H1 (cell line): ENCODE data around the gene RNF214.
"Not testable (repeated sequence)": the region's sequence is repeated elsewhere in the genome, so short reads cannot be mapped to it uniquely, and the experiment has no call there.

Experiments used
- EP300 ChIP-seq, 2 experiments: IDR thresholded peaks; 1 replicate in 1 of 2; 2 replicates in 1 of 2; pipeline ENCODE4 v1.6.1; 2011 to 2012; ENCODE audit warnings: low read depth in 2 of 2, low read length in 2 of 2, mild to moderate bottlenecking in 2 of 2, borderline replicate concordance in 1 of 2, inconsistent platforms in 1 of 2, moderate library complexity in 1 of 2
- EZH2 ChIP-seq: fragments of 200-600 bp; sonication (generic); IDR thresholded peaks from 2 replicates; pipeline ENCODE4 v1.7.1; 2012; ENCODE audit warnings: low read depth, mild to moderate bottlenecking, moderate library complexity, low read length, inconsistent platforms; ENCODE audit not compliant: severe bottlenecking
- POLR2A ChIP-seq, 2 experiments: IDR thresholded peaks; 1 replicate in 1 of 2; 2 replicates in 1 of 2; pipeline ENCODE4 v1.6.1; 2011; ENCODE audit warnings: low read depth in 2 of 2, low read length in 2 of 2, mild to moderate bottlenecking in 2 of 2; ENCODE audit errors: control extremely low read depth in 1 of 2
- SAP30 ChIP-seq: fragments of 300-600 bp; sonication (generic); IDR thresholded peaks from 2 replicates; pipeline ENCODE4 v1.7.1; 2012; ENCODE audit warnings: low read length, moderate library complexity, mild to moderate bottlenecking, inconsistent platforms; ENCODE audit not compliant: insufficient read depth, insufficient replicate concordance
- TBP ChIP-seq: IDR thresholded peaks from 2 replicates; pipeline ENCODE4 v1.6.1; 2011; ENCODE audit warnings: low read depth, low read length, improper control_type of control experiment
- TEAD4 ChIP-seq: IDR thresholded peaks from 2 replicates; pipeline ENCODE4 v1.6.1; 2012; ENCODE audit warnings: low read depth, low read length, inconsistent platforms, mixed read lengths
- USF2 ChIP-seq: IDR thresholded peaks from 2 replicates; pipeline ENCODE4 v1.6.1; 2011; ENCODE audit warnings: low read length, improper control_type of control experiment
- YY1 ChIP-seq: IDR thresholded peaks from 2 replicates; pipeline ENCODE4 v1.6.1; 2011; ENCODE audit warnings: low read depth, mild to moderate bottlenecking, low read length
- TF ChIP-seq, protein P1 (sequence below), 3 experiments: IDR thresholded peaks; 1 replicate in 2 of 3; 2 replicates in 1 of 3; pipeline versions ENCODE4 v1.5.1 to v1.6.1; 2011; ENCODE audit warnings: low read length in 3 of 3, mild to moderate bottlenecking in 3 of 3, inconsistent platforms in 2 of 3, low read depth in 1 of 3, moderate library complexity in 1 of 3; ENCODE audit not compliant: insufficient read depth in 1 of 3; ENCODE audit errors: control extremely low read depth in 1 of 3
- TF ChIP-seq, protein P2 (sequence below): IDR thresholded peaks from 2 replicates; pipeline ENCODE4 v1.6.1; 2012; ENCODE audit warnings: inconsistent platforms

GRCh38 chr11:117264624-117265323 is 32.3 kb downstream of the RNF214 start:
- TF ChIP-seq POLR2A (IDR thresholded peaks at IDR 0.05; ENCODE audit: control extremely low read depth in 1 of 2, low read depth in 2 of 2, low read length in 2 of 2); EZH2; TBP; SAP30; YY1; TEAD4; EP300 (IDR thresholded peaks at IDR 0.05; ENCODE audit: borderline replicate concordance in 1 of 2, low read depth in 2 of 2, low read length in 2 of 2); USF2: not testable (repeated sequence)
- TF ChIP-seq, protein P1, sequence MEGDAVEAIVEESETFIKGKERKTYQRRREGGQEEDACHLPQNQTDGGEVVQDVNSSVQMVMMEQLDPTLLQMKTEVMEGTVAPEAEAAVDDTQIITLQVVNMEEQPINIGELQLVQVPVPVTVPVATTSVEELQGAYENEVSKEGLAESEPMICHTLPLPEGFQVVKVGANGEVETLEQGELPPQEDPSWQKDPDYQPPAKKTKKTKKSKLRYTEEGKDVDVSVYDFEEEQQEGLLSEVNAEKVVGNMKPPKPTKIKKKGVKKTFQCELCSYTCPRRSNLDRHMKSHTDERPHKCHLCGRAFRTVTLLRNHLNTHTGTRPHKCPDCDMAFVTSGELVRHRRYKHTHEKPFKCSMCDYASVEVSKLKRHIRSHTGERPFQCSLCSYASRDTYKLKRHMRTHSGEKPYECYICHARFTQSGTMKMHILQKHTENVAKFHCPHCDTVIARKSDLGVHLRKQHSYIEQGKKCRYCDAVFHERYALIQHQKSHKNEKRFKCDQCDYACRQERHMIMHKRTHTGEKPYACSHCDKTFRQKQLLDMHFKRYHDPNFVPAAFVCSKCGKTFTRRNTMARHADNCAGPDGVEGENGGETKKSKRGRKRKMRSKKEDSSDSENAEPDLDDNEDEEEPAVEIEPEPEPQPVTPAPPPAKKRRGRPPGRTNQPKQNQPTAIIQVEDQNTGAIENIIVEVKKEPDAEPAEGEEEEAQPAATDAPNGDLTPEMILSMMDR (IDR thresholded peaks at IDR 0.05; ENCODE audit: control extremely low read depth in 1 of 3, insufficient read depth in 1 of 3, low read depth in 1 of 3, low read length in 3 of 3): not testable (repeated sequence)
- TF ChIP-seq, protein P2, sequence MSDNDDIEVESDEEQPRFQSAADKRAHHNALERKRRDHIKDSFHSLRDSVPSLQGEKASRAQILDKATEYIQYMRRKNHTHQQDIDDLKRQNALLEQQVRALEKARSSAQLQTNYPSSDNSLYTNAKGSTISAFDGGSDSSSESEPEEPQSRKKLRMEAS: not testable (repeated sequence)
